Kasumi-1 (cell line): Measurements from ENCODE around the gene IQSEC1.
A peak's percentile ranks its signal among the peaks of the same experiment; 100 is the strongest.
"Not testable (repeated sequence)": the region's sequence is repeated elsewhere in the genome, so short reads cannot be mapped to it uniquely, and the experiment has no call there.

ENCODE experiments used
- DNase-seq, 2 experiments: peaks; one replicate each; lab custom pipeline; 2025; lab: John Stamatoyannopoulos, UW

IQSEC1 gene

DNA sequence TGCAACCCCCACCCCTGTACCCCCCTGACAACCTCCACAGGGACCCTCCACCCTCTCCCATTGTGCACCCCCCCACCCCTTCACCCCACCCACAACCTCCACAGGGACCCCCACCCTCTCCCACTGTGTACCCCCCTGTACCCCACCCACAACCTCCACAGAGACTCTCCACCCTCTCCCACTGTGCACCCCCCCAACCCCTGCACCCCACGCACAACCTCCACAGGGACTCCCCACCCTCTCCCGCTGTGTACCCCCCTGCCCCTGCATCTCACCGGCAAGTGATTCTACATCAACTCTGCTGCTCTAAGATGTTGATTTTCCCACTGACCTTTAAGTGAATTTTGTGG is 180.4 kb downstream of the IQSEC1 start:
- DNase-seq, result no peak

DNA sequence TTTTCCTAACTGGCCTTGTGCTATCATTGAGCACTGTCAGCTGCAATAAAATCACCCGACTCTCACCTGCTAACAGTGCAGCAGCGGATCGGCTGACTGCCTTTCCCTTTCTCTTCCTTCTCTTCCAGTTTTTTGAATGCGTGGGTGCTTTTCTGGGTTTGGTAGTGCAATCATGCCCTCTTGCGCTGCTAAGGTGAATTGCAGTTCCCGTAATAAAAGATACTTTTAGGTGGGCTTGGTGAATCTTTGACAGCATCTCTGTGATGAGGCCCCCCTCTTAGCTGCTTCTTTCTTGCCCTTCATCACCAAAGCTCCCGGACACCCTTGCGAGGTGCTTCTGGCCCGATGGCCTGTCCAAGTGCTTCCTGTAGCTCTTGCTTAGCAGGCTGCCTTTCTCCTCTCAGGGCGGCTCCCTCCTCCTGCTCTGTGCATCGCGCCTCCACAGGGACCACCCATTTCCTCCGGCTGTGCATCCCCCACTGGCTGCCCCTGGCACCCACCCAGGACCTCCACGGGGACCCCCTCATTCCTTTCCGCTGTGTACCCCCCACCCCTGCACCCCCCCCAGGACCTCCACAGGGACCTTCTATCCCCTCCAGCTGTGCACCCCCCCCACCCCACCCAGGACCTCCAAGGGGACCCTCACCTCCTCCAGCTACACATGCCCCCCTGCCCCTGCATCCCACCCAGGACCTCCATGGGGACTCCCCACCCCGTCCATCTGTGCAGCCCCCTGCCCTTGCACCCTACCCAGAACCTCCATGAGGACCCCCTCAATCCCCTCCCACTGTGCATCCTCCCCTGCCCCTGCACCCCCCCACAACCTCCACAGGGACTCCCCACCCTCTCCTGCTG is 181.0 kb downstream of the IQSEC1 start:
- DNase-seq, result peak; percentile 67 to 83

DNA sequence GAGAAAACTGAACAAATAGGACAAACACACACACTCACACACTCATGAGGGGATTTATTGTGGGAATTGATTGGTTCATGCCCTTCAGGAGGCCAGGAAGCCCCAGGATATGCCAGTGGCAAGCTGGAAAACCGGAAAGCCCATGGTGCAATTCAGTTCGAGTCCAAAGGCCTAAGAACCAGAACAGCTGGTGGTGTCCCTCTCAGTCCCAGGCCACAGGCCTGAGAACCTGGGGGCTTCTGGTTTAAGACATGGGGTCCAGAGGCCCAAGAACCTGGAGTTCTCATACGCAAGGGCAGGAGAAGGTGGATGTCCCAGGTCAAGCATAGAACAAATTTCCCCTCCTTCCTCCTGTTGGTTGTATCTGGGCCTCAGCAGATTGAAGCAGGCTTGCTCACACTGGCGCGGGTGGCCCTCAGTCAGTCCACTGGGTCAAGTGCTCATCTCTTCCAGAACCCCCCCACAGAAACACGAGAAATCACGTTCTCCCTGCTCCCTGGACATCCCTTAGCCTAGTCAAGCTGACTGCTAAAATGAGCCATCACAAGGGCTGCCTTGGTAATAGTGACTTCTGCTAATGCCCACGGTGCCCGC is 181.7 kb downstream of the IQSEC1 start:
- DNase-seq, result no peak

- DNase-seq, result no peak
Observed at GRCh38 chr3:12890610-12891390, 182.4 kb downstream of the IQSEC1 start.

DNA sequence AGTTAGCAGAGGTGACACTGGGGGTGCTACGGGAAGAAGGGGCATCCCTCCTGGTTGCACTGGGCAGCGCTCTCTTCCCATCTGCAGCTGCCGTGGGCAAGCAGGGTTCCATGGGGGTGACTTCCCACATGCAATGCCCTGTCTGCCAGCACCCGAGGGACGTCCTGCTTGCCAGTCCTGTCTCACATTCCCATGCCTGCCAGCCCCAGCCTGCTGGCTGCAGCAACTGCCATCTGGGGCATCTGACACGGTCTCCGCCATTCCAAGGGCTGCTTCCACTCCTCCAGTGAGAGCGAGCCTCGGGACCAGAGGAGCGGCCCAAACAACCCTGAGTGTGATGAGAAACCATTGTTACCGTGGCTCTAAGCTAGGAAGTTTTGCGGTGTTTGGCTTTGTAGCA is 186.5 kb downstream of the IQSEC1 start:
- no peak for DNase-seq

DNA sequence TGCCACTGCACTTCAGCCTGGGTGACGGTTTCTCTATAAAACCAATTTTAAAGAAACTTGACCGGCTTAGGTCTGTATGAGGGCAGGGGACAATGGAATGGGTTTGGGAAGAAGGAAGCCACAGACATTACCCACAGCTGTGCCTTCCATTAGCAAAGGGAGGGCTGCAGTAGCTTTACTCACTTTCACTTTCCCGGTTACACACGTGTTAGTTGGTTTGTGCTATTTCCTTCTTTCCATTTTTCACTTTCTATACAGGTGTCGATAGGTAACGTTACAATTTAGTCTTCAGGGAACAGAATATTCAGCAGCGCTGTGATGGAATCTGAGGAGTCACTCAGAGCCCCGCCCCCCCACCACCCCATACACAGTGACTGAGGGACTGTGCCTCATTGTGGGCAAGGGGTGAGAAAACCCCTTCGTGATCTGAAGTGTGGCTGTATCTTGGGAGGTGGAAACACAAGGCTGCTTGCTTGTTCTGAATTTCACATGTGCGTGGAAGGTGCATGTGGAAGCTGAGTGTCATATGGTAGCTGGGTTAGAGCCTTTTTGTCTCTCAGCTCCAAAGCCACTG is 187.0 kb downstream of the IQSEC1 start:
- peak in 1 of 2 experiments; percentile 10 for DNase-seq

- no peak for DNase-seq
Observed at GRCh38 chr3:12885583-12885930, 187.7 kb downstream of the IQSEC1 start.

DNA sequence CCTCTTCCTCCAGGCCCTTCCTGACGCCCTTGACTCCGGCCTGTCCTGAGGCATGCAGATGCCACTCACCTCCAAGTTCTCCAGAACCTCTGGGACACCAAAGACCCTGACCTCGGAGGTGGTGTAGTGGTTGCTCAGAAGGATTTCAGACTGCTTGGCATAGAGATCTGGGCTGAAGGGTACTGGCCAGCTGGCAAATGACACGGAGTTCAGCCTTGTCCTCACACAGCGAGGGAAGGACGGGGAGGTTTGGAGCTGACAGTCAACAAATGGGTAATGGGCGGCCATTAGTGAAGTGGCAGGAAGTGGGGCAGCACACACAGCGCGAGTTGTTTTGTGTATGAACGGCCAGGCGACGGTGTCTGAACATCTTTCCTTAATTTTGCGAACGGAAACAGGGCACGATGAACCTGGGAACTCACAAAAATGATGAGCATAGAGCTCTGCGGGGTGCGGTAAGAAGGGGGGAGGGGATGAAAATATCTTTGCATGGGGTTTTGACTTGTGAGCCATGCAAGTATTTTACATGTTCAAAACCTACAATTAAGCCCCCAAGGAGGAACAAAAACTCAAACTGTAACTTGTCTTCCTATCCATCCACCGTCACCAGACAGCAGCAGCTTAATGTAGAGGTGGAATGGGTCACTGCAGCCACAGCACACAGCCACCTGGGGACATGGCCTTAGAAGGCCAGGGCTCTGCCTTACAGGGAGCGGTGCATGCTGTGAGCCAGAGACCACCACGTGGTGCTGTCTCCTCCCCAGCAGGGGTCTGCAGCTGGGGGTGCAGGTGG is 188.2 kb downstream of the IQSEC1 start:
- no peak for DNase-seq

DNA sequence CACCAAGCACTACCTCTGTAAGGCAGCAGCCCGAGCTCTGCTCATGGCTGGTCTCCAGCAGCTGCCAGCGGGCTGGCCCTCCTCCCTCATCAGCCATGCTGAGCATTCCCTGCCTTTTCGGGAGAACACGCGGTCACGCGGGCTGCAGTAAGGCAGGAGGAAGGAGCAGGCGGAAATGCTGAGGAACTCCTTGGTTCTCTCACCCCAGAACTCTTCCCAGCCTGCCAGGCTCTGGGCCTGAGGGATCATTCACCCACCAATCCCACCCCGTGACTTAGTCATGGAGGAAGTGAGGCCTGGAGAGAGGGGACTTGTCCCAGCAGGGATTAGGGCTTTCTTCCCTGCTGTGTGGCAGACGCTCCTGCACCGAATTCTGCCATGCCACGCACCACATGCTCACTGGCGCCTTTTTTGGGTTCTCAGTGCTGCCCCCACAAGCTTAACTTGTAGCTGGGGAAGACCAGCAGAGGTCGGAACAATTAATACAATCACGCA is 189.0 kb downstream of the IQSEC1 start:
- no peak for DNase-seq

- DNase-seq, result no peak
Observed at GRCh38 chr3:12882336-12883310, 190.6 kb downstream of the IQSEC1 start.

GRCh38 chr3:12881858-12882257 is 191.4 kb downstream of the IQSEC1 start:
- DNase-seq, result not testable (repeated sequence)

GRCh38 chr3:12879191-12879815 is 193.9 kb downstream of the IQSEC1 start:
- no peak for DNase-seq

GRCh38 chr3:12878758-12879157 is 194.5 kb downstream of the IQSEC1 start:
- not testable (repeated sequence) for DNase-seq

DNA sequence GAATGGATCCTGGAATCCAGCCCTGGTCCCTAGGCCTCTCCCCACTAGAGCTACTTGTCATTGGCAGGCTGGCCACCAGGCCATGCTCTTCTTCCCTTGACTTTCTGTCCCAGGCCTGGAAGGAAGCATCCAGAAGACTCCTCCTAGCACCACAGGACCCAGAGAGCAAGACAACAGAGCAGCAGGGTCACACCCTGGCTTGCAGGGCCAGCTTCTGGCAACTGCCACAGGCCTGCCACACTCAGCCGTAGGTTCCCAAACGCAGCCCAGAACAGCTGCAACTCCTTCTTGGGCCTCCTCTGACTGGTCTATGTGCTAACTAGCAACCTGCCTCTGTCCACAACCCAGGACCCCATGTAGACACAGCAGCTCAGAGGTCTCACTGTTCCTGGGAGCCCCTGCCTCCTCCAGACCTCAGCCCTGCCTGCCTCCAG is 195.1 kb downstream of the IQSEC1 start:
- DNase-seq, result no peak

GRCh38 chr3:12877040-12877439 is 196.2 kb downstream of the IQSEC1 start:
- no peak for DNase-seq

DNA sequence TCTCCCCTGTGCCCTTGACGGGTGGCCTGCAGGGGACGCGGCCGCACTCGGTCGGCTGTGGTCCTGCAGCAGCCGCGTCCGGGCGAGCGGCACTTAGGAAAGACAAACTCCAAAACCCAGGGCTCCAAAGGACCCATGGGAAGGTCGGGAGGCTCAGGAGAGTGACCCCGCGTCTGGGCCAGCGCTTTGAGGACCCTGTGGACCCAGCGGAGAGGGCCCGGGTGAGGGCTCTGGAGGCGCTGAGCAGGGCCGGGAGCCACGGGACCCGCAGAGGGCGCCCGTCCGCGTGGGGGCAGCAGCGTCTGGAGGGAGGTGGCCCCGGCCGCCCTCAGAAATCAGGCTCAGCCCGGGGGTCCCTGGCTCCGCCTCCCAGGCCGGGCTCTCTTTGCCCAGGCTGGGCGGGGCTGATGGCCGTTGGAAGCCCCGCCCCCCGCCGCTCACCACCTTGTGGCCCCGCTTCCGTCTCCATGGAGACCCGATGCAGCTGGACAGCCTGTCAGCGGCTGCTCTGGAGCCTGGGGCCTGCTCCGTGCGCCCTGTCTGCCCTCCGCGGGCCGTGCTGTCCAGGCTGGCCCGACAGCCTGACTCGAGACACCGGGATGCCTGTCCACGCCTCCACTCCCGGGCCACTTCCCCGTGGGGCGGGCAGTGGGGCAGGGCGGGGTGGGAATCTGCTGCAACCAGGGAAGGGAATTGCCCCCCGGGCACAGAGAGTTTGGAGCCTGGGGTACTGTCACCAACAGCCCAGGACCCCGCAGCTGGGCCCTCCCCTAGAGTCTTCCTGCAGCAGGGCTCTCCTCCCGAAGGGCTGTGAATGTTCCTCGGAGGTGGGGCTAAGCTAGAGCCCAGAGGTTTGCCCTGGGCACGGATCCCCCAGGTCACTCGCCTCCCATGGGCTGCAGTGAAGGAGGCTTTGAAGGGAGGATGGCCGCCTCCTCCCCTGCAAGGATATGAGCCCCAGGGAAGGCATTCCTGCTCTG is 197.1 kb downstream of the IQSEC1 start:
- DNase-seq, result no peak

DNA sequence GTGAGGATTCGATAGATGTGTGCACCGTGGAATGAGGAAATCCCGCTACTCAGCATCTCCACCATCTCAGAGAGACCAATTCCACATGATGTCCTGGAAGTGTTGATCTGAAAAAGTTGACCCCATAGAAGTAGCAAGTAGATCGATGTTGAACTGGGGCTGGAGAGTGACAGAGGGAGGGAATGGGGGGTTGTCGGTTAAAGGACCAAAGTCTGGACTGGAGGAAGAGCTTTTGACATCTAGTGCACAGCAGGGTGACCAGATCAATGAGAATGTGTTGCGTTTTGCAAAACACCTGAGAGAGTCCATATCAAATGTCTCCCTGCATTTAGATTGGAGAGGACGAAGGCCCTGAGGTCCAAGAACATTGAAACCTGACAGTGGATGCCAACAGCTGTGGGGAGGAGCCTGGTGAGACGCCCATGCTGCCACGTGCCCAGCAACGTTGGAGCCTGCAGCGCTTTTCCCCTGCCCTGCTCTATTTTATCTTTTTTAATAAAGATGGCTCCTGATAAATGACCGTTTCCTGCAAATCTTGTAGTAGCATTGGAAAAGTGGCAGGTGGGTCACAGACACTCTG is 201.7 kb downstream of the IQSEC1 start:
- DNase-seq, result no peak

DNA sequence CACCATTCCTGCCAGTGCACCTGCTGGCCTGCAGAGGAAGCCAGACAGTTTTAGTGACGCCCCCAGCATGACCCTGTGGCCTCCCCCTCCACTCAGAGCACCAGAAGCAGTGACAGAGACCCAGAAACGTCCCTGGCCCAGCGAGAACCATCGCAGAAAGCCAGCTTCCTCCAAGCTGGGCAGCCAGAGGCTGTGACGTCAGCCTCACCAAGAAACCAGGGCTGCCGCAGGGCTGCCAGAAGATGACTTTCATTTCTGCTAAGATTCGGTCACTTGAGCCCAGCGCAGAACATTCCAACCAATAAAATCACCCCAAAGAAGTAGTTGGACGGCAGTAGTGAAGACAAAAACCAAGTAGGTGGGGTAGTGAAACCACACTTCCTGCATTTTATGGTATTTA is 202.3 kb downstream of the IQSEC1 start:
- no peak for DNase-seq
